ENCODE data around the gene TBRG1.
A peak's percentile ranks its signal among the peaks of the same experiment; 100 is the strongest.
"Not testable (repeated sequence)": the region's sequence is repeated elsewhere in the genome, so short reads cannot be mapped to it uniquely, and the experiment has no call there.

The TBRG1 gene

DNA sequence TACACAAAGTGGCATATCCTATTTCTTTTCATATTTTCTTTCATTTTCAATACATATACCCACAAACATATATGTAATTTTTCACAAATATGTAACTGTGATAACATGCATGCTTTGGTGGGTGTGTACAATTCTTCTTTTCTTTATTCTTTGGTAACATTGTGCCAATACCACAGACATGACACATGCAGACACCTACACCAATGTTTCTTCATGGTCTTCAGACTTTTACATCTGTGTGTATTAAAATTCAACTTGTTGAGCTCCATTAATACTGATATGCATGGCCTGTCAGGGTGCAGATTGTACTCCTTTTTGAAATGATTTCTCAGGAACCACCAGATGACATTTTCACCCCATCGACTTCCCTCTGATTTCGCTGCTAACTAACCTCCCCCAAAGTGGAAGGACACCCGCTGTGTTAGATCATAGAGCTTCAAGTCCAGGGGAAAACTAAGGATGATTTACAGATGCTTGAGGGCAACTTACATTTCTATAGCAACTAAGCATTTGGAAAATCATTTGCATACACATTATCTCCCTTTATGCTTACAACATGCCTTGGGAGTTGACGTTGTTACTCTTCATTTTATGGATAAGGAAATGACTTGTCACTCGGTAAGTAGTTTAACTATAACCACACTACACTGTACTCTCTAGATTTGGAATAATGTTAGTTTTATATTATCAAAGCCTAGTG is 21.9 kb upstream of the TBRG1 start:
- ATAC-seq (replicated peaks) (no peak), DNase-seq (no peak)
- Mint-ChIP-seq H3K27ac (no peak overlapping the region), H3K36me3 (ENCODE audit: insufficient read depth) (peaks cover 3% of the 10 kb centered on the region), H3K9me3 (no peaks in the 10 kb centered on the region), H3K4me1 (ENCODE audit: low read depth in 2 of 2) (no peaks in the 10 kb centered on the region), H3K4me3 (no peak overlapping the region), H3K27me3 (peaks cover 51 to 59% of the 10 kb centered on the region in 2 donors)

DNA sequence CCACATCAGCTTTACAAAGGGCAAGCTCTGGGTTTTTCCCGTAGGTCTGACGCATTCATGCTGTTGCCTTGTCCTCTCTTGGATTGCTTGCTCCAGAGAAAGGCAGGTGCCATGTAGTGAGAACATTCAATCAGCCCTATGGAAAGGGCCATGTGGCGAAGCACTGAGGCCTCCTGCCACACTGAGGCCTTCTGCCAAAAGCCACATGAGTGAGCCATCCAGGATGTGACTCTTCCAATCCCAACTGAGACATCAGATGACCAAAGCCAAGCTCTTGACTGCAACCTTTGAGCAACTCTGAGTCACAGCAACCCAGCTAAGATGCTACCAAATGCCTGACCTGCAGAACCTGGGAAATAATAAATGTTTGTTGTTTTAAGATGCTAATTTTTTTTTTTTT is 20.5 kb upstream of the TBRG1 start:
- Mint-ChIP-seq H3K4me3 (no peak overlapping the region), H3K27me3 (peaks cover 40 to 47% of the 10 kb centered on the region in 2 donors), H3K9me3 (no peaks in the 10 kb centered on the region), H3K4me1 (ENCODE audit: low read depth in 2 of 2) (no peaks in the 10 kb centered on the region), H3K36me3 (ENCODE audit: insufficient read depth) (no peaks in the 10 kb centered on the region), H3K27ac (no peak overlapping the region)
- DNase-seq (no peak), ATAC-seq (replicated peaks) (no peak)

GRCh38 chr11:124602723-124603122 is 19.9 kb upstream of the TBRG1 start:
- not testable (repeated sequence) for H3K4me1 Mint-ChIP-seq (ENCODE audit: low read depth in 2 of 2); ATAC-seq (replicated peaks); H3K9me3 Mint-ChIP-seq; DNase-seq; H3K27ac Mint-ChIP-seq; H3K36me3 Mint-ChIP-seq (ENCODE audit: insufficient read depth); H3K4me3 Mint-ChIP-seq
- H3K27me3 Mint-ChIP-seq, result peaks cover 35 to 41% of the 10 kb centered on the region in 2 donors

DNA sequence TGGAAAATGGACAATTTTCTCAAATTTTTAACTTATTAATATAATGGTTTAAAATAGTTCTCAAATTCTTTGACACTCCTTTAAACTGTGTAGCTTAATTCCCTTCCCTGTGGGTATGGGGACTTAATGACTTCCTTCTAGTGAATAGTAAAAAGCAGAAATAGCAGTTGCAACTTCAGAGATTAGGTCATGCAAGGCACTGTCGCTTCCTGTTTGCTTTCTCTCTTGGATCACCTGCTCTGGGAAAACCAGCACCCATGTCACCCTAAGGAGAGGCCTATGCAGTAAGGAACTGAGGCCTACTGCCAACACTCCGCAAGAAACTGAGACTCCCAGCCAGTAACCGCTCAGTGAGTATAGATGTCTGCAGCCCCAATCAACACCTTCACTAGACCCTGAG is 16.9 kb upstream of the TBRG1 start:
- H3K9me3 Mint-ChIP-seq, result no peaks in the 10 kb centered on the region
- no peaks in the 10 kb centered on the region for H3K4me1 Mint-ChIP-seq (ENCODE audit: low read depth in 2 of 2)
- no peak overlapping the region for H3K27ac Mint-ChIP-seq
- H3K36me3 Mint-ChIP-seq (ENCODE audit: insufficient read depth), result no peaks in the 10 kb centered on the region
- H3K4me3 Mint-ChIP-seq, result no peak overlapping the region
- ATAC-seq (replicated peaks) (no peak), DNase-seq (no peak)
- peaks cover 20 to 24% of the 10 kb centered on the region in 2 donors for H3K27me3 Mint-ChIP-seq

DNA sequence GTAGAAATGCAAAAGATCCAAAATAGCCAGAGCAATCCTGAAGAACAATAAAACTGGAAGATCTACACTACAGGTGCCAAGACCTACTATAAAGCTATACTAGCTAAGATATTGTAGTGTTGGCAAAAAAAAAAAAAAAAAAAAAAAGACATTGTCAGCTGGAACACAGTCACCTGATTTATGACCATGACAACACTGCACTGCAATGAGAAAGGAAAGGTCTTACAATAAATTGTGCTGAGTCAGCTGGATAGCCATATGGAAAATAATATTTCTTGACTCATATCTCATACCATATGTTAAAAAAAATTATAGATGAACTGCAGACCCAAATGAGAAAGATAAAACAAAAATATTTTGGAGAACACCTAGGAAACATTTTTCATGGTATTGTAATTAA is 14.5 kb upstream of the TBRG1 start:
- no peak overlapping the region for H3K27ac Mint-ChIP-seq

GRCh38 chr11:124610295-124610694 is 12.4 kb upstream of the TBRG1 start:
- no peak for ATAC-seq (replicated peaks)
- H3K36me3 Mint-ChIP-seq (ENCODE audit: insufficient read depth), result peaks cover 3% of the 10 kb centered on the region
- no peak overlapping the region for H3K4me3 Mint-ChIP-seq
- H3K9me3 Mint-ChIP-seq, result no peaks in the 10 kb centered on the region
- no peak for DNase-seq
- H3K27ac Mint-ChIP-seq, result no peak overlapping the region
- H3K4me1 Mint-ChIP-seq (ENCODE audit: low read depth in 2 of 2), result peaks cover 0 to 3% of the 10 kb centered on the region in 2 donors
- peaks cover 4 to 24% of the 10 kb centered on the region in 2 donors for H3K27me3 Mint-ChIP-seq

More for the DNA sequence above, 14.5 kb upstream of the TBRG1 start:
- H3K27me3 Mint-ChIP-seq, result peaks cover 6 to 7% of the 10 kb centered on the region in 2 donors
- peaks cover 3% of the 10 kb centered on the region for H3K36me3 Mint-ChIP-seq (ENCODE audit: insufficient read depth)
- no peak for DNase-seq
- H3K4me1 Mint-ChIP-seq (ENCODE audit: low read depth in 2 of 2), result peaks cover 0 to 3% of the 10 kb centered on the region in 2 donors
- H3K4me3 Mint-ChIP-seq, result no peak overlapping the region
- ATAC-seq (replicated peaks), result no peak
- no peaks in the 10 kb centered on the region for H3K9me3 Mint-ChIP-seq

DNA sequence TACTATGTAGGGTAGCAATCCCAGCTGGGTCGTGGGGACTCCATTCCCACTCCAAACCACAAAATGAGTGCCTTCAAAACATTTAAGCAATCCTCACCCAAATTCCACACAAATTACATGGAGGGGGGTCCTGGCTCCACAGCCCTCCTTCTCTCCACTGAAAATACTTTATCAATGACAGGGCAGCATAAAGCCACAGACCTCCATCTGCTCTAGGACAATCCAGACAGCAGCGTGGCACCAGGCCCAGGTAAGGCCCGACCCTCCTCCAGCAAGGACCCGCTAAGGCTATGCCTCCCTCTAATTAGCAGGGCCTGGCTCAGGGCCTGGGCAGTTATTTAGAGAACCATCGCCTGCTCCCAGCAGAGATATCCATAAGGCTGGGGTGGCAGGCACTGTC is 11.6 kb upstream of the TBRG1 start, which contains the start of gene PANX3:
PANX3 (plus strand) TSS at position 365 of the 400 bp plus-strand sequence. CDS start 129 bp downstream, outside the sequence.
- Mint-ChIP-seq H3K36me3 (ENCODE audit: insufficient read depth) (peaks cover 3% of the 10 kb centered on the region), H3K4me3 (no peak within 1 kb of the TSS), H3K27ac (no peak within 1 kb of the TSS), H3K4me1 (ENCODE audit: low read depth in 2 of 2) (peaks cover 0 to 3% of the 10 kb centered on the region in 2 donors), H3K27me3 (peaks cover 6 to 28% of the 10 kb centered on the region in 2 donors), H3K9me3 (no peaks in the 10 kb centered on the region)
- ATAC-seq (replicated peaks) (no peak), DNase-seq (no peak)

GRCh38 chr11:124612045-124612444 is 10.6 kb upstream of the TBRG1 start:
- no peak for DNase-seq
- no peak for ATAC-seq (replicated peaks)
- H3K4me3 Mint-ChIP-seq, result no peak overlapping the region
- peaks cover 0 to 3% of the 10 kb centered on the region in 2 donors for H3K4me1 Mint-ChIP-seq (ENCODE audit: low read depth in 2 of 2)
- H3K9me3 Mint-ChIP-seq, result no peaks in the 10 kb centered on the region
- peaks cover 6 to 34% of the 10 kb centered on the region in 2 donors for H3K27me3 Mint-ChIP-seq
- H3K27ac Mint-ChIP-seq, result no peak overlapping the region
- H3K36me3 Mint-ChIP-seq (ENCODE audit: insufficient read depth), result peaks cover 3% of the 10 kb centered on the region

- Mint-ChIP-seq H3K4me1 (ENCODE audit: low read depth in 2 of 2) (peaks cover 0 to 3% of the 10 kb centered on the region in 2 donors), H3K9me3 (no peaks in the 10 kb centered on the region), H3K36me3 (ENCODE audit: insufficient read depth) (peaks cover 3% of the 10 kb centered on the region), H3K27me3 (peaks cover 11 to 41% of the 10 kb centered on the region in 2 donors), H3K27ac (no peak overlapping the region), H3K4me3 (no peak overlapping the region)
- ATAC-seq (replicated peaks) (no peak), DNase-seq (no peak)
Observed at GRCh38 chr11:124612567-124613246, 10.0 kb upstream of the TBRG1 start.

- H3K36me3 Mint-ChIP-seq (ENCODE audit: insufficient read depth), result peaks cover 9% of the 10 kb centered on the region
- H3K4me3 Mint-ChIP-seq, result no peak overlapping the region
- H3K27me3 Mint-ChIP-seq, result peaks cover 19 to 47% of the 10 kb centered on the region in 2 donors
- H3K9me3 Mint-ChIP-seq, result no peaks in the 10 kb centered on the region
- H3K27ac Mint-ChIP-seq, result no peak overlapping the region
- DNase-seq (no peak), ATAC-seq (replicated peaks) (no peak)
- peaks cover 12% of the 10 kb centered on the region in 2 donors for H3K4me1 Mint-ChIP-seq (ENCODE audit: low read depth in 2 of 2)
Observed at GRCh38 chr11:124618863-124619262, 3.8 kb upstream of the TBRG1 start.

- no peak for DNase-seq
- Mint-ChIP-seq H3K4me1 (ENCODE audit: low read depth in 2 of 2) (peaks cover 18 to 33% of the 10 kb centered on the region in 2 donors), H3K4me3 (peak overlapping the region; percentile 92 to 95), H3K36me3 (ENCODE audit: insufficient read depth) (peaks cover 25% of the 10 kb centered on the region), H3K27ac (peak overlapping the region; percentile 99), H3K27me3 (peaks cover 7% of the 10 kb centered on the region in 2 donors), H3K9me3 (no peaks in the 10 kb centered on the region)
- ATAC-seq (replicated peaks), result no peak
Observed at GRCh38 chr11:124623861-124624525, 1.3 kb downstream of the TBRG1 start.

DNA sequence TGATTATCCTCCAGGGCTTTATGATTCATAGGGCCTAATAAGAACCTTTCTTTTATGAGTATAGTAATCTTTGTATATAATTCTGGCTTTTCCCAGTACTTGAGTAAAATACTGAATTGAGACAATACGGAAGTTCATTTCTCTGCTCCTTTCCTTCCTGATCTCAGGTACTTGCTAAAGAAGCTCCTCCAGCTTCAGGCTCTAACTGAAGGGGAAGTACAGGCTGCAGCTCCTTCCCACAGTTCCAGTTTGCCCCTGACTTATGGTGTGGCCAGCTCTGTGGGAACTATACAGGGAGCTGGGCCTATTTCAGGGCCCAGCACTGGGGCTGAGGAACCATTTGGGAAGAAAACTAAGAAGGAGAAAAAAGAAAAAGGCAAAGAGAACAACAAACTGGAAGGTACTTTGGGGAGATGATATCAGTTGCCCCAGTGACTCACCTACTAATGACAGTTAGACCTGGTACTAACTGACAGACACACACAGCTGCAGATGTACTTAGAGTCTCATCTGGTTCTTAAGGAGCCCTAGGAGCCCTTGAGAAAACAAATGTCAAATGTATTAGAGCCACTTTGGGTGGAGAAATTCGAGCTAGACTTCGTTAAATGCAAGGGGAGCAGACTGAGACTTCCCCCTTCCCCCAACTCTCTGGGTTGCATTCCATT is 3.0 kb downstream of the TBRG1 start:
- Mint-ChIP-seq H3K36me3 (ENCODE audit: insufficient read depth) (peaks cover 40% of the 10 kb centered on the region), H3K27me3 (no peaks in the 10 kb centered on the region), H3K4me1 (ENCODE audit: low read depth in 2 of 2) (peaks cover 20 to 33% of the 10 kb centered on the region in 2 donors), H3K27ac (peak overlapping the region in 1 of 2 donors; percentile 23), H3K9me3 (no peaks in the 10 kb centered on the region), H3K4me3 (no peak overlapping the region)
- ATAC-seq (replicated peaks) (no peak), DNase-seq (no peak)

DNA sequence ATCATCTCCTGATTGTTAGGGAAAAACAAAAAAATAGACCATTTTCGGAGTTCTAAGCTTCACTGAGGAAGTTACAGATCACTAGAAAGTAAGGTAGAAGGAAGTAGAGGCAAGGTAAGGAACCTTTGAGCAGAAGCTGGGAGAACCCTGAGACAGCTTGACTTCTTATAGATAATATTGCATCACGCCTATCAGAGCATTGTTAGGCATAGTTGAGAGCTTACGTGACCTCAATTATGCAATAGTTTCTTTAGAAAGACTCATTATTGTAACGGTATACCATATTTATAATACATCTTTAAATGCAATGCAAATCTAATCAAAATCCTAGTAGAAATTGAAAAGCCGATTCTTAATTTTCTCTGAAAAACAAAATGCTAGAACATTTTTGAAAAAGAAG is 4.9 kb downstream of the TBRG1 start:
- Mint-ChIP-seq H3K27ac (peak overlapping the region in 1 of 2 donors; percentile 56), H3K4me1 (ENCODE audit: low read depth in 2 of 2) (peaks cover 17 to 29% of the 10 kb centered on the region in 2 donors), H3K4me3 (no peak overlapping the region), H3K36me3 (ENCODE audit: insufficient read depth) (peaks cover 50% of the 10 kb centered on the region), H3K27me3 (no peaks in the 10 kb centered on the region), H3K9me3 (no peaks in the 10 kb centered on the region)
- DNase-seq (no peak), ATAC-seq (replicated peaks) (no peak)
